Upper lobe of right lung (tissue), 1 donor: ENCODE measurements around the gene PARD3. TPM values are rescaled to one million over a fixed set of nuclear protein-coding genes. Genes with fewer than 3 reads are reported as not detected.

Experiments used
- ATAC-seq: fragments of 200-7000 bp; cut with Tn5 transposase; one replicate; pipeline ENCODE4 v1.9.1; 2020; ENCODE audit warnings: mild to moderate bottlenecking, moderate library complexity
- DNase-seq: peaks from one replicate; pipeline ENCODE4 v3.0.0-alpha.2; 2020
- H3K27ac ChIP-seq: fragments of 200-600 bp; one replicate; pipeline ENCODE4 v1.8.0; 2022
- H3K27me3 ChIP-seq: fragments of 200-600 bp; one replicate; pipeline ENCODE4 v1.8.0; 2022; ENCODE audit warnings: mild to moderate bottlenecking
- H3K36me3 ChIP-seq: fragments of 200-600 bp; one replicate; pipeline ENCODE4 v1.8.0; 2022
- H3K4me1 ChIP-seq: fragments of 200-600 bp; one replicate; pipeline ENCODE4 v1.8.0; 2022
- H3K4me3 ChIP-seq: fragments of 200-600 bp; one replicate; pipeline ENCODE4 v1.8.0; 2022; ENCODE audit warnings: mild to moderate bottlenecking
- H3K9me3 ChIP-seq: fragments of 200-600 bp; one replicate; pipeline ENCODE4 v1.8.0; 2022
- CTCF ChIP-seq: fragments of 200-600 bp; IDR thresholded peaks from one replicate; pipeline ENCODE4 v1.8.0; 2022; ENCODE audit warnings: antibody characterized with exemption
- intact Hi-C: fragments of 100-400 bp; cut with DNase I; formaldehyde crosslinking; loops from one replicate; pipeline ENCODE4 v1.11.0; 2022
- total RNA-seq: library from RNA; stranded (reverse); fragmentation: NEBNext Ultra II Directional; extraction: Animal tissue kit (Norgen Biotek cat#: 25700); gene quantifications from one replicate; pipeline ENCODE4 v1.2.1, GENCODE V29; 2021
- donor health status: DM: no; HTN: yes; CAD: no; lungs with severe emphysema.

PARD3 gene
- total RNA-seq, 1 donor from 2014 or later: 38.5 TPM

GRCh38 chr10:34104829-34105572 is 710.1 kb downstream of the PARD3 start:
- H3K36me3 ChIP-seq: no peaks in the 10 kb centered on the region
- H3K4me1 ChIP-seq: peaks cover 4% of the 10 kb centered on the region
- H3K9me3 ChIP-seq: no peaks in the 10 kb centered on the region
- no peak for TF ChIP-seq CTCF
- no peak overlapping the region for H3K27ac ChIP-seq
- DNase-seq: no peak
- intact Hi-C loops: no loop called here
- no peaks in the 10 kb centered on the region for H3K27me3 ChIP-seq
- no peak for ATAC-seq
- no peak overlapping the region for H3K4me3 ChIP-seq

GRCh38 chr10:34102893-34103506 is 712.1 kb downstream of the PARD3 start:
- peak overlapping the region; percentile 72 for H3K27ac ChIP-seq
- no peaks in the 10 kb centered on the region for H3K36me3 ChIP-seq
- H3K27me3 ChIP-seq: no peaks in the 10 kb centered on the region
- H3K4me3 ChIP-seq: no peak overlapping the region
- no peak for DNase-seq
- ATAC-seq: no peak
- peaks cover 5% of the 10 kb centered on the region for H3K4me1 ChIP-seq
- intact Hi-C loops: no loop called here
- TF ChIP-seq CTCF: no peak
- H3K9me3 ChIP-seq: no peaks in the 10 kb centered on the region

DNA sequence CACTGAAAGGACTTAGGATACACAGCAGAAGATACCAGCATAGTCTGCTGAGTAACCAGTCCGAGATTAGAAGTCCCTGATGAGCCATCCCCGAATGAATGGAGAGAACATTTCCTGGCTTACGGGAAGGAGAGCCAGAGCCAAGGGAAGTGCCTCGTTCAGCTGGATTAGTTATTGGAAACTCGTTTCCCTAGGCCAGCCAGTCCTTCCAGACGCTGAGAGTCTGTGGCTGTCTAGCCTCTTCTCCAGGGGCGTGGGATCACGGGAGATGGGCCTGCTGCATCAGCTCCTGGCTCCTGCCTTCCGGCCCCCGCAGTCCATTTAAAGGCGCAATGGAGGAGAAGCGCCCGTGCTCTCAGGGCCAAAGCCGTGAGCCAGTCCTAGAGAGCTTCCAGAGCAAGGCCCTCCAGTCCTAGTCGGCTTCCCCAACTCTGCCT is 712.8 kb downstream of the PARD3 start:
- Histone ChIP-seq H3K4me1 (peaks cover 12% of the 10 kb centered on the region), H3K9me3 (no peaks in the 10 kb centered on the region), H3K27me3 (no peaks in the 10 kb centered on the region), H3K36me3 (no peaks in the 10 kb centered on the region), H3K4me3 (no peak overlapping the region), H3K27ac (peak overlapping the region; percentile 72)
- TF ChIP-seq CTCF: no peak
- intact Hi-C loops: no loop called here
- DNase-seq (no peak), ATAC-seq (peak; percentile 72)

DNA sequence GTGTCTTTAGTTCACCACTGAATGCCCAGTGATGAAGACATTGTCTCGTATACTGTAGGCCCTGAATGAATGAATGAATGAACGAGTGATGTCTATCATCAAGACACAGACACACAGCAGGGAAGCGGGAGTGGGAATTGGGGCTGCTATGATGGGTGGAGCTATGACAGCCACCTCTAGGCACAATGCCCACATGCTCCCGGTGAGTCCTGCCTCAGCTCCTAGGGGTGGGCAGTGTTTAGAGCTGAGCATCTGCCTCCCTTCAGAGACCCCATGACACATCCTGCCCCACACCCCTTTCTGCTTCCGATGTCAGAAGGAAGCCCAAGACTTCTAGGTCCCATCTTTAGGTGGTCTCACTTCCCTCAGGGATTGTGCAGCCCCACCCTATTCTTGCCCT is 714.1 kb downstream of the PARD3 start:
- no peaks in the 10 kb centered on the region for H3K9me3 ChIP-seq
- no peak overlapping the region for H3K4me3 ChIP-seq
- H3K36me3 ChIP-seq: no peaks in the 10 kb centered on the region
- DNase-seq (no peak), ATAC-seq (no peak)
- TF ChIP-seq CTCF: no peak
- H3K27ac ChIP-seq: peak overlapping the region; percentile 61
- H3K27me3 ChIP-seq: no peaks in the 10 kb centered on the region
- intact Hi-C loops: no loop called here
- peaks cover 12% of the 10 kb centered on the region for H3K4me1 ChIP-seq

DNA sequence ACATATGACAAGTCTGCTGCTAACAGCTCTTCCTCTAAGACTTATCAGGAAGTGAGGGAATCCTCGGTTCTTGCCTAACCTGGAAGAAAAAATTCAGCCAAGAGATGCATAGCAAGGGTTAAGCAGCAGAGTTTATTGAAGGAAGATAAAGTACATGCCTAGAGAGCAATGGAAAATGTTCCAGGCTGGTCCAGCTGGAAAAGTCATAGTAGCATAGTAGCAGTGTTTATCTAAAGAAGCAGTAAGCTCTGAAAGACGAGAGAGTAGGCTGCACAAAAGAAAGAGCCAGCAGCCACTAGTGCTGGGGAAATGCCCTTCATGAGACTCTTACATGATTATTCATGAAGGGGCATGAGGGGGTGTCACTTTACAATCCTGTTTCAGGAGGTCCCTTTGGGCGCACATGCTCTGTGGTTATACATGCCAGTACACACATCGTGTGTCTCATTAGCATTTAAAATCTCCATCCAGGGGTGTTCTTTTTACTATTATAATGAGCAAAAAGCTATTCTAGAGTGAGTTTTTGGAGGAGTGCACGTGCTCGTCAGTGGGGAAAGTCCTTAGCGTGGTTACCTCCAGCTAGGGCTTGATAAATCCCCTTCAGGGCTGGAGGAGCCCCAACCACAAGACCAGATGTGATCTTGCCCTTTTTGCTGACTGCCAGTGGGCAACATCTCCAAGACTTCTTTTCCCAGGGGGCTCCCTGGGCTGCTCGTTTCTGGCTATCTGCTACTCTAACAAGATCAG is 716.1 kb downstream of the PARD3 start:
- Histone ChIP-seq H3K9me3 (no peaks in the 10 kb centered on the region), H3K36me3 (no peaks in the 10 kb centered on the region), H3K4me3 (no peak overlapping the region), H3K4me1 (peaks cover 7% of the 10 kb centered on the region), H3K27ac (no peak overlapping the region), H3K27me3 (no peaks in the 10 kb centered on the region)
- no peak for DNase-seq
- ATAC-seq: no peak
- no peak for TF ChIP-seq CTCF
- intact Hi-C loops: no loop called here
